Glomerular visceral epithelial cell (primary cell): ENCODE results near the gene ERICH6.

ENCODE experiments used
- DNase-seq: peaks from one replicate; pipeline ENCODE4 v3.0.0-alpha.2; 2016; ENCODE audit errors: extremely low spot score

ERICH6 gene

GRCh38 chr3:150613709-150614480 is 89.8 kb downstream of the ERICH6 start:
- no peak for DNase-seq

GRCh38 chr3:150613034-150613433 is 90.7 kb downstream of the ERICH6 start:
- no peak for DNase-seq

DNA sequence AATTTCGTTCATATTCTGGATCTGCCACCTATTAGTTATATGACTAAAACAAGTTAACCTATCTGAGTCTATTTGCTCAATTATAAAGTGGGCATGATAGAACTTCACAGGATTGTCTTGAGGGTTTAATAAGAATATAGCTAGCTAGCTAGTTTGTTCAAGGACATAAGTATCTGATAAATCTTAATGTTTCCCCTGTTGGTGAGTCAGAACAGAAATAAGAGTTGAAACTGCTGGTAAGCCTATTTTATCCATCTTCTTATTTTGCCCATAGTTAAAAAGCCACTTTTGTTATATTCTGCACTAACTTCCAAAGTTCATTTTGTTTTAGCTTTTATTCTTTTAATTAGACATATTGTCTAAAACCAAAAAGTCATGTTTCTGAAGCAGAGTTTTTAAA is 91.2 kb downstream of the ERICH6 start:
- DNase-seq = no peak

GRCh38 chr3:150611666-150612065 is 92.1 kb downstream of the ERICH6 start:
- DNase-seq = no peak

GRCh38 chr3:150610785-150611184 is 92.9 kb downstream of the ERICH6 start:
- no peak for DNase-seq

DNA sequence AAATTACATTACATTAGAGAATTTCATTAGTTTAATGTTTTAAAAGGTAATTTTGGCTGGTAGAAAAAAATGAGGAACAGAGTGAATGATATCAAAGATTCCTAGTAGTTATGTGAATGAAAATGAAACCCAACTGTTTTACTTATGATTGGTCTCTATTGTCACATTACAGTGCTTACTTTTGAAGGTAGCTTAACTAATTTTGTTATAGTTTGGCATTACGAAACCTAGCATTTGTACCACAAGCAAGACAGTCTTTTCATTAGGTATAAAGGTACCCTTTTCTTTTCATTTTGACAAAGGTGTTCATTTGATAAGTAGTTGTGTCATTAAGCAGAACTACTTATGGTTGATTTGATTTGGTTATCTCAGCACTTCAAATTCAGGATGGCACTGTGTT is 93.7 kb downstream of the ERICH6 start:
- no peak for DNase-seq
